Endothelial cell of umbilical vein (primary cell): ENCODE measurements around the gene ASAP2.

ENCODE experiments used
- EZH2 ChIP-seq: IDR thresholded peaks from 2 replicates; pipeline ENCODE4 v1.6.1; 2012; ENCODE audit warnings: borderline replicate concordance, low read depth, mild to moderate bottlenecking, moderate library complexity, low read length, inconsistent platforms; ENCODE audit not compliant: severe bottlenecking
- FOS ChIP-seq: IDR thresholded peaks from 2 replicates; pipeline ENCODE4 v1.6.1; 2011; ENCODE audit warnings: mild to moderate bottlenecking, low read length, moderate library complexity, borderline replicate concordance; ENCODE audit not compliant: insufficient read depth
- GATA2 ChIP-seq: IDR thresholded peaks from 2 replicates; pipeline ENCODE4 v1.7.0; 2011; ENCODE audit warnings: low read depth, mild to moderate bottlenecking, moderate library complexity, mixed read lengths, low read length; ENCODE audit not compliant: insufficient read length, insufficient read depth
- JUN ChIP-seq: IDR thresholded peaks from 2 replicates; pipeline ENCODE4 v1.6.1; 2011; ENCODE audit warnings: borderline replicate concordance, low read depth; ENCODE audit not compliant: insufficient read length, insufficient read depth
- MYC ChIP-seq: IDR thresholded peaks from one replicate; pipeline ENCODE4 v1.6.1; 2011; ENCODE audit warnings: mild to moderate bottlenecking, low read depth, low read length
- POLR2A ChIP-seq: IDR thresholded peaks from 2 replicates; pipeline ENCODE4 v1.6.1; 2012; ENCODE audit warnings: low read depth, mild to moderate bottlenecking, control low read depth, low read length
- POLR2AphosphoS5 ChIP-seq: IDR thresholded peaks from 2 replicates; pipeline ENCODE4 v1.6.1; 2012; ENCODE audit warnings: low read depth, mild to moderate bottlenecking, control low read depth, low read length, moderate library complexity; ENCODE audit not compliant: insufficient read depth
- TF ChIP-seq, protein P1 (sequence below), 2 donors: IDR thresholded peaks; 1 replicate in 1 of 2; 2 replicates in 1 of 2; pipeline ENCODE4 v1.5.1; 2011; ENCODE audit warnings: low read length in 2 of 2, mild to moderate bottlenecking in 2 of 2, moderate library complexity in 2 of 2, control low read depth in 1 of 2, inconsistent platforms in 1 of 2, low read depth in 1 of 2; ENCODE audit not compliant: insufficient read depth in 1 of 2; ENCODE audit errors: extremely low read depth in 1 of 2
- TF ChIP-seq, protein P2 (sequence below): IDR thresholded peaks from 2 replicates; pipeline ENCODE4 v1.6.1; 2011; ENCODE audit not compliant: insufficient read depth, insufficient read length

DNA sequence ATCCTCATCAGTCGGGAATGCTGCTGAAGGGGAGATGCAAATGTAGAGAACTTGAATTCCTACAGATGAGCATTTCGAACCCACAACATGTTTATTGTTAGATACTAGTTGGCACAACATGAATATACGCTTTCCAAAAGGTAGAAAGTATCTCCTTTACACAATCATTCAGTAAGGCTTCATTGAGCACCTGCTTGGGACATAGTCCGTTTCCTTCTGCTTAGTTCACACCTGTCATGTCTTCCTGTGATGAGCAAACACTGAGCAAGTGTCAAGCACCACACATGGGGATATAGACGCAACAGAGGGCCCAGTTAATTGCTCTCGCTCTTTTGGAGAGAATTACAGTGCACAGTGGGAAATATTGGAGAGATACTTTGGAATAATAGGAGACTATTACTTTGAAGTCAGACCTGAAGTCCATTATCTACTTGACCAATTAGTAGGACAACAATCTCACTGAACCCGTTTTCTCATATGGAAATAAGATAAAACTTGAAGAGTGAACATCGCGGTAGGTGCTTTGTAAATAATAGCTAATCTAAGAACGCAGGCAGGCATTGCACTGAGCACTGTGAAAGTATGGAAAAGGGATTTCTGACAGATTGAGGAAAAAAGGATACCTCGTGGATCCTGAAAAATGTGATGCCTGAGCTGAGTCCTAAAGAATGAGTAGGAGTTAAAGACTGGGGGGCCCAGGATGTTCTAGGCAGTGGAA is 218.0 kb downstream of the ASAP2 start:
- TF ChIP-seq POLR2A (no peak), EZH2 (no peak), FOS (no peak), POLR2AphosphoS5 (no peak), MYC (no peak), JUN (no peak), GATA2 (no peak)
- TF ChIP-seq, protein P1, sequence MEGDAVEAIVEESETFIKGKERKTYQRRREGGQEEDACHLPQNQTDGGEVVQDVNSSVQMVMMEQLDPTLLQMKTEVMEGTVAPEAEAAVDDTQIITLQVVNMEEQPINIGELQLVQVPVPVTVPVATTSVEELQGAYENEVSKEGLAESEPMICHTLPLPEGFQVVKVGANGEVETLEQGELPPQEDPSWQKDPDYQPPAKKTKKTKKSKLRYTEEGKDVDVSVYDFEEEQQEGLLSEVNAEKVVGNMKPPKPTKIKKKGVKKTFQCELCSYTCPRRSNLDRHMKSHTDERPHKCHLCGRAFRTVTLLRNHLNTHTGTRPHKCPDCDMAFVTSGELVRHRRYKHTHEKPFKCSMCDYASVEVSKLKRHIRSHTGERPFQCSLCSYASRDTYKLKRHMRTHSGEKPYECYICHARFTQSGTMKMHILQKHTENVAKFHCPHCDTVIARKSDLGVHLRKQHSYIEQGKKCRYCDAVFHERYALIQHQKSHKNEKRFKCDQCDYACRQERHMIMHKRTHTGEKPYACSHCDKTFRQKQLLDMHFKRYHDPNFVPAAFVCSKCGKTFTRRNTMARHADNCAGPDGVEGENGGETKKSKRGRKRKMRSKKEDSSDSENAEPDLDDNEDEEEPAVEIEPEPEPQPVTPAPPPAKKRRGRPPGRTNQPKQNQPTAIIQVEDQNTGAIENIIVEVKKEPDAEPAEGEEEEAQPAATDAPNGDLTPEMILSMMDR (IDR thresholded peaks at IDR 0.05; ENCODE audit: extremely low read depth in 1 of 2, insufficient read depth in 1 of 2, low read depth in 1 of 2, low read length in 2 of 2) = no peak
- TF ChIP-seq, protein P2, sequence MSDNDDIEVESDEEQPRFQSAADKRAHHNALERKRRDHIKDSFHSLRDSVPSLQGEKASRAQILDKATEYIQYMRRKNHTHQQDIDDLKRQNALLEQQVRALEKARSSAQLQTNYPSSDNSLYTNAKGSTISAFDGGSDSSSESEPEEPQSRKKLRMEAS = no peak
